Tibial nerve (tissue), 4 donors: ENCODE measurements around the gene HEPH.

Source experiments
- EP300 ChIP-seq, 2 donors: sonication (generic); formaldehyde crosslinking; IDR thresholded peaks; one replicate each; pipeline ENCODE4 v1.6.1; 2017; ENCODE audit warnings: antibody characterized with exemption in 2 of 2, mild to moderate bottlenecking in 1 of 2
- POLR2A ChIP-seq, 2 donors: fragments of 450-650 bp; IDR thresholded peaks; one replicate each; pipeline ENCODE4 v1.6.1; 2017; ENCODE audit warnings: antibody characterized with exemption in 2 of 2, mild to moderate bottlenecking in 2 of 2, moderate library complexity in 2 of 2
- TF ChIP-seq, protein P1 (sequence below), 5 experiments: fragments of 200-600 bp in 3 of 5; fragments of 450-650 bp in 2 of 5; sonication (generic) in 3 of 5; IDR thresholded peaks; one replicate each; pipeline ENCODE4 v1.5.1; 2016 to 2019; ENCODE audit warnings: antibody characterized with exemption in 5 of 5, mild to moderate bottlenecking in 3 of 5, moderate library complexity in 2 of 5

DNA sequence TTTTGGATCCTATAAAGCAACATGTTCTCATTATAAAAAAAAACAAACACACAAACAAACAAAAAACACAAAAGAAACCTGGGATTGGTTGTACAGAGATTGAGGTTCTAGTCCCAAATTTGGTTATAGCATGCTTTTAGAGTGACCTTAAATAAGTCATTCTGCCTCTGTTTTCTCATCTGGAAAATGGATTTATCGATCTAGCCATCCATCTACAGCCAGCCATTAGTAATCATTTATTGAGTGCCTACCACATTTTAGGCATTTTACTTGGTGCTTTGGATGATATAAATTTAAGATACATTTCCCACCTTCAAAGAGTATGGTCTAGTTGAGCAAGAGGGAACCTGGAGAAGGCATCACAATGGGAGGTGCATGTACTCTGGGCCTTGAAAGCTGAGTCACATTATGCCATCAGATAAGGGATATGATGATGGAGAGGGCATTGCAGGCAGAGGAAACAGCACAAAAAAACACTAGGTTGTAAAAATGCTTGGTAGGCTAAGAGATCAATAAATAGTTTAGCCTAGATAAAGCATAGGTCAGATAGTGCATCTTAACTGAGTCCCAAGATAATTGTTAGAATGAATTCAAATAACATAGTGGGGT is 91.4 kb downstream of the HEPH start:
- TF ChIP-seq, protein P1, sequence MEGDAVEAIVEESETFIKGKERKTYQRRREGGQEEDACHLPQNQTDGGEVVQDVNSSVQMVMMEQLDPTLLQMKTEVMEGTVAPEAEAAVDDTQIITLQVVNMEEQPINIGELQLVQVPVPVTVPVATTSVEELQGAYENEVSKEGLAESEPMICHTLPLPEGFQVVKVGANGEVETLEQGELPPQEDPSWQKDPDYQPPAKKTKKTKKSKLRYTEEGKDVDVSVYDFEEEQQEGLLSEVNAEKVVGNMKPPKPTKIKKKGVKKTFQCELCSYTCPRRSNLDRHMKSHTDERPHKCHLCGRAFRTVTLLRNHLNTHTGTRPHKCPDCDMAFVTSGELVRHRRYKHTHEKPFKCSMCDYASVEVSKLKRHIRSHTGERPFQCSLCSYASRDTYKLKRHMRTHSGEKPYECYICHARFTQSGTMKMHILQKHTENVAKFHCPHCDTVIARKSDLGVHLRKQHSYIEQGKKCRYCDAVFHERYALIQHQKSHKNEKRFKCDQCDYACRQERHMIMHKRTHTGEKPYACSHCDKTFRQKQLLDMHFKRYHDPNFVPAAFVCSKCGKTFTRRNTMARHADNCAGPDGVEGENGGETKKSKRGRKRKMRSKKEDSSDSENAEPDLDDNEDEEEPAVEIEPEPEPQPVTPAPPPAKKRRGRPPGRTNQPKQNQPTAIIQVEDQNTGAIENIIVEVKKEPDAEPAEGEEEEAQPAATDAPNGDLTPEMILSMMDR (IDR thresholded peaks at IDR 0.05) = no peak
- TF ChIP-seq EP300 (IDR thresholded peaks at IDR 0.05) (no peak), POLR2A (IDR thresholded peaks at IDR 0.05) (no peak)
